Pancreas (tissue), 10 donors: ENCODE measurements around the gene PIP5K1B. TPM values are rescaled to one million over a fixed set of nuclear protein-coding genes. Genes with fewer than 3 reads are reported as not detected.

ENCODE experiments used
- ATAC-seq, 4 donors: fragments of 200-7000 bp; cut with Tn5 transposase; one replicate each; pipeline versions ENCODE4 v1.8.0 to v1.9.1; 2020; ENCODE audit warnings: mild to moderate bottlenecking in 4 of 4, moderate library complexity in 4 of 4
- DNase-seq, 6 donors: peaks; one replicate each; pipeline ENCODE4 v3.0.0-alpha.2; 2020
- FAIRE-seq: peaks from 2 replicates; lab custom pipeline; 2012; peaks lifted over from hg19 to GRCh38; lab: Jason Lieb, UNC
- H3K27ac ChIP-seq, 4 donors: fragments of 200-600 bp; sonication (generic); 1 replicate in 3 of 4; 2 replicates in 1 of 4; pipeline versions ENCODE4 v1.5.0 to v1.8.0; 2020
- H3K27me3 ChIP-seq, 4 donors: fragments of 200-600 bp; one replicate each; pipeline ENCODE4 v1.8.0; 2021
- H3K36me3 ChIP-seq, 3 donors: fragments of 200-600 bp; sonication (generic) in 1 of 3; one replicate each; pipeline versions ENCODE4 v1.5.0 to v1.8.0; 2020 to 2021
- H3K4me1 ChIP-seq, 3 donors: fragments of 200-600 bp; one replicate each; pipeline ENCODE4 v1.8.0; 2021
- H3K4me3 ChIP-seq, 4 donors: fragments of 200-600 bp; sonication (generic) in 2 of 4; one replicate each; pipeline versions ENCODE4 v1.5.0 to v1.8.0; 2020 to 2021
- H3K9me3 ChIP-seq, 4 donors: fragments of 200-600 bp; one replicate each; pipeline ENCODE4 v1.8.0; 2021
- CTCF ChIP-seq, 4 donors: fragments of 200-600 bp; sonication (generic) in 3 of 4; IDR thresholded peaks; one replicate each; pipeline versions ENCODE4 v1.5.0 to v1.8.0; 2021; ENCODE audit warnings: antibody characterized with exemption in 4 of 4
- WGBS, 2 donors: extraction: QIAGEN DNeasy Blood & Tissue Kit; methylation state at CpG; one replicate each; pipeline ENCODE4 v1.1.7; 2013; 5-methylcytosine and 5-hydroxymethylcytosine counted together
- intact Hi-C, 3 donors: fragments of 100-400 bp; cut with DNase I; formaldehyde crosslinking; loops; one replicate each; pipeline versions ENCODE4 v1.11.1 to v1.14.2; 2022
- polyA plus RNA-seq, 2 donors: library from polyadenylated mRNA; stranded (reverse); fragments of 200-250 nt; gene quantifications; one replicate each; pipeline ENCODE4 v1.2.3, GENCODE V29; 2013
- total RNA-seq, 6 donors: library from RNA; stranded (reverse); fragmentation: NEBNext Ultra II Directional in 4 of 6; extraction: Animal tissue kit (Norgen Biotek cat#: 25700) in 4 of 6; gene quantifications; one replicate each; pipeline versions ENCODE4 v1.2.1 to v1.2.4, GENCODE V29; 2021 to 2023
- donor health status: healthy with polysubstance abuse.
- donor health status: DM: no; HTN: no; CAD: no; lungs with moderate emphysema.
- donor health status: DM: no; HTN: no; CAD: no.
- donor health status: control.
- donor health status: control.
- donor health status: Bipolar disorder and iron deficiency.
- donor health status: DM: yes; HTN: yes; CAD: no.
- donor health status: DM: no; HTN: no; CAD: no.
- donor health status: DM: no; HTN: no; CAD: no.
- donor health status: DM: yes; HTN: yes; CAD: no.

Gene PIP5K1B
- total and polyA plus RNA-seq, 8 donors = 1.3 to 6.9 (median 6.2) TPM

GRCh38 chr9:68870086-68870485 lies 165.0 kb downstream of the PIP5K1B start:
- peak; percentile 53 for FAIRE-seq
- no peak overlapping the region for H3K4me3 ChIP-seq

GRCh38 chr9:68871236-68871635 lies 166.2 kb downstream of the PIP5K1B start:
- no peak for FAIRE-seq
- Histone ChIP-seq H3K27ac (peak overlapping the region in 1 of 4 donors; percentile 18), H3K4me3 (no peak overlapping the region), H3K9me3 (no peaks in the 10 kb centered on the region), H3K4me1 (peaks cover 14 to 19% (median 18%) of the 10 kb centered on the region in 3 donors), H3K36me3 (no peaks in the 10 kb centered on the region), H3K27me3 (no peaks in the 10 kb centered on the region)
- intact Hi-C loops = no loop called here
- DNase-seq = no peak
- peak in 1 of 4 donors; percentile 46 for ATAC-seq
- no peak for TF ChIP-seq CTCF (IDR thresholded peaks at IDR 0.05)
- WGBS, 2 donors = 53 to 64% methylated on average over 3 of the region's 3 CpGs

More at GRCh38 chr9:68870086-68870485, 165.0 kb downstream of the PIP5K1B start:
- TF ChIP-seq CTCF (IDR thresholded peaks at IDR 0.05) = no peak
- H3K4me1 ChIP-seq = peaks cover 14 to 19% (median 18%) of the 10 kb centered on the region in 3 donors
- DNase-seq (no peak), ATAC-seq (no peak)
- no peaks in the 10 kb centered on the region for H3K9me3 ChIP-seq
- 73 to 77% methylated on average over 4 of the region's 4 CpGs for WGBS, 2 donors
- no peaks in the 10 kb centered on the region for H3K27me3 ChIP-seq
- intact Hi-C loops = no loop called here
- no peaks in the 10 kb centered on the region for H3K36me3 ChIP-seq
- no peak overlapping the region for H3K27ac ChIP-seq

- DNase-seq = peak in 5 of 6 donors; percentile 18 to 49 (median 30)
- FAIRE-seq = no peak
Measured at GRCh38 chr9:68872026-68872501, 167.0 kb downstream of the PIP5K1B start.

GRCh38 chr9:68873179-68873578 lies 168.1 kb downstream of the PIP5K1B start:
- Histone ChIP-seq H3K27me3 (no peaks in the 10 kb centered on the region), H3K9me3 (no peaks in the 10 kb centered on the region), H3K4me3 (no peak overlapping the region), H3K4me1 (peaks cover 14 to 19% (median 18%) of the 10 kb centered on the region in 3 donors), H3K27ac (no peak overlapping the region), H3K36me3 (no peaks in the 10 kb centered on the region)
- no peak for FAIRE-seq
- ATAC-seq = no peak
- DNase-seq = no peak
- intact Hi-C loops = no loop called here
- TF ChIP-seq CTCF (IDR thresholded peaks at IDR 0.05) = no peak
- WGBS, 2 donors = 96 to 97% methylated on average over 6 of the region's 6 CpGs

More at GRCh38 chr9:68872026-68872501, 167.0 kb downstream of the PIP5K1B start:
- H3K4me3 ChIP-seq = no peak overlapping the region
- H3K4me1 ChIP-seq = peaks cover 14 to 19% (median 18%) of the 10 kb centered on the region in 3 donors
- TF ChIP-seq CTCF (IDR thresholded peaks at IDR 0.05) = no peak
- H3K27me3 ChIP-seq = no peaks in the 10 kb centered on the region
- H3K9me3 ChIP-seq = no peaks in the 10 kb centered on the region
- peak overlapping the region; percentile 4 to 36 (median 26) for H3K27ac ChIP-seq
- peak; percentile 67 to 89 (median 80) for ATAC-seq
- H3K36me3 ChIP-seq = no peaks in the 10 kb centered on the region
- 15 to 23% methylated on average over 8 of the region's 8 CpGs for WGBS, 2 donors
- intact Hi-C loops = no loop called here

- 84 to 85% methylated on average over 5 of the region's 5 CpGs for WGBS, 2 donors
Measured at GRCh38 chr9:68876273-68876672, 171.2 kb downstream of the PIP5K1B start.

More at GRCh38 chr9:68876273-68876672, 171.2 kb downstream of the PIP5K1B start:
- FAIRE-seq = no peak
- no peaks in the 10 kb centered on the region for H3K9me3 ChIP-seq
- ATAC-seq = no peak
- intact Hi-C loops = no loop called here
- no peak overlapping the region for H3K27ac ChIP-seq
- DNase-seq = no peak
- no peaks in the 10 kb centered on the region for H3K36me3 ChIP-seq
- H3K27me3 ChIP-seq = no peaks in the 10 kb centered on the region
- H3K4me3 ChIP-seq = no peak overlapping the region
- peaks cover 12 to 15% (median 15%) of the 10 kb centered on the region in 3 donors for H3K4me1 ChIP-seq
- TF ChIP-seq CTCF (IDR thresholded peaks at IDR 0.05) = no peak
